Cardiac muscle cell (in vitro differentiated cells and primary cell): ENCODE results near the gene ZNF582. TPM values are rescaled to one million over a fixed set of nuclear protein-coding genes. Genes with fewer than 3 reads are reported as not detected.

Experiments
- DNase-seq, 2 donors: peaks; one replicate each; pipeline versions ENCODE4 v3.0.0 to v3.0.0-alpha.2; 2010 to 2017; ENCODE audit warnings: low read depth in 1 of 2, low spot score in 1 of 2
- H3K27ac ChIP-seq: fragments of 200-600 bp; sonication (generic); 2 replicates; pipeline ENCODE4 v1.5.1; 2016
- H3K27me3 ChIP-seq: fragments of 200-600 bp; sonication (generic); 2 replicates; pipeline ENCODE4 v1.6.0; 2016; ENCODE audit warnings: control low read depth
- H3K36me3 ChIP-seq: fragments of 200-600 bp; sonication (generic); 2 replicates; pipeline ENCODE4 v1.5.1; 2016; ENCODE audit warnings: control low read depth
- H3K4me1 ChIP-seq: fragments of 200-600 bp; sonication (generic); 2 replicates; pipeline ENCODE4 v1.8.1; 2017; ENCODE audit warnings: low read depth, mild to moderate bottlenecking, mixed run types
- H3K4me3 ChIP-seq: fragments of 200-600 bp; sonication (generic); 2 replicates; pipeline ENCODE4 v1.5.1; 2016; ENCODE audit warnings: mild to moderate bottlenecking
- H3K9me3 ChIP-seq: fragments of 200-600 bp; sonication (generic); 2 replicates; pipeline ENCODE4 v1.5.1; 2017; ENCODE audit warnings: low read depth, mild to moderate bottlenecking, control low read depth
- polyA plus RNA-seq: library from polyadenylated mRNA; unstranded; fragments of >200 nt; fragmentation: Nextera tagmentation; extraction: Ambion mirVana; gene quantifications from 2 replicates; pipeline ENCODE4 v1.2.1, GENCODE V29; 2016
- total RNA-seq: library from RNA; depleted of rRNA; stranded (reverse); fragments of >200 nt; gene quantifications from 2 replicates; pipeline ENCODE4 v1.2.3, GENCODE V29; 2016
- TF ChIP-seq, protein P1 (sequence below): IDR thresholded peaks from 2 replicates; pipeline ENCODE4 v1.5.1; 2012; ENCODE audit warnings: low read depth, mild to moderate bottlenecking, low read length

The ZNF582 gene
- total and polyA plus RNA-seq, 2 experiments from 2014 or later = 10.1 to 17.7 TPM

DNA sequence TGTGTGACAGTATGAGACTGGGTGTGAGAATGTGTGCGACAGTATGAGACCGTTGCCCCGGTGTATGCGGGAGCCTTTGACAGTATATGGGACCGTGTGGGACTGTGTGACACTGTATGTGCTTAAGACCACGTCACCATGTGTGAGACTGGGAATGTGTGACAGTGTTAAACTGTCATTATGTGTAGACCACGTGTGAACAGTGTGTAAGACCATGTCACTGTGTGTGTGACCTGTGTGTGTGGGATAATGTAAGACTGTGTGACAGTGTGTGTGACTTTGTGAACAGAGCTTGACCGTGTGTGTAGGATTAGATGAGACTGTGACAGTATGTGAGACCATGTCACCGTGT is 11.3 kb upstream of the ZNF582 start:
- H3K4me3 ChIP-seq = peak overlapping the region; percentile 72
- H3K9me3 ChIP-seq = no peaks in the 10 kb centered on the region
- H3K4me1 ChIP-seq = peaks cover 3% of the 10 kb centered on the region
- TF ChIP-seq, protein P1, sequence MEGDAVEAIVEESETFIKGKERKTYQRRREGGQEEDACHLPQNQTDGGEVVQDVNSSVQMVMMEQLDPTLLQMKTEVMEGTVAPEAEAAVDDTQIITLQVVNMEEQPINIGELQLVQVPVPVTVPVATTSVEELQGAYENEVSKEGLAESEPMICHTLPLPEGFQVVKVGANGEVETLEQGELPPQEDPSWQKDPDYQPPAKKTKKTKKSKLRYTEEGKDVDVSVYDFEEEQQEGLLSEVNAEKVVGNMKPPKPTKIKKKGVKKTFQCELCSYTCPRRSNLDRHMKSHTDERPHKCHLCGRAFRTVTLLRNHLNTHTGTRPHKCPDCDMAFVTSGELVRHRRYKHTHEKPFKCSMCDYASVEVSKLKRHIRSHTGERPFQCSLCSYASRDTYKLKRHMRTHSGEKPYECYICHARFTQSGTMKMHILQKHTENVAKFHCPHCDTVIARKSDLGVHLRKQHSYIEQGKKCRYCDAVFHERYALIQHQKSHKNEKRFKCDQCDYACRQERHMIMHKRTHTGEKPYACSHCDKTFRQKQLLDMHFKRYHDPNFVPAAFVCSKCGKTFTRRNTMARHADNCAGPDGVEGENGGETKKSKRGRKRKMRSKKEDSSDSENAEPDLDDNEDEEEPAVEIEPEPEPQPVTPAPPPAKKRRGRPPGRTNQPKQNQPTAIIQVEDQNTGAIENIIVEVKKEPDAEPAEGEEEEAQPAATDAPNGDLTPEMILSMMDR = no peak
- DNase-seq = no peak
- H3K36me3 ChIP-seq = peaks cover 15% of the 10 kb centered on the region
- H3K27me3 ChIP-seq = no peaks in the 10 kb centered on the region
- no peak overlapping the region for H3K27ac ChIP-seq

- Histone ChIP-seq H3K27me3 (no peaks in the 10 kb centered on the region), H3K27ac (peak within 1 kb of the TSS; percentile 94), H3K36me3 (peaks cover 9% of the 10 kb centered on the region), H3K9me3 (no peaks in the 10 kb centered on the region), H3K4me3 (peak within 1 kb of the TSS; percentile 72), H3K4me1 (peaks cover 3% of the 10 kb centered on the region)
- TF ChIP-seq, protein P1 = no peak
- DNase-seq = peak; percentile 94 to 99
These were observed 10.7 kb upstream of the ZNF582 start, which contains the start of gene ZNF583 for GRCh38 chr19:56403764-56404704. Gene ZNF583, plus strand, starts transcription at chr19:56404332. Its CDS starts 2,783 bp downstream, at chr19:56407115.

- Histone ChIP-seq H3K27ac (peak overlapping the region; percentile 94), H3K36me3 (peaks cover 9% of the 10 kb centered on the region), H3K27me3 (no peaks in the 10 kb centered on the region), H3K4me1 (peaks cover 3% of the 10 kb centered on the region), H3K9me3 (no peaks in the 10 kb centered on the region), H3K4me3 (peak overlapping the region; percentile 72)
- peak; percentile 1 to 9 for DNase-seq
- TF ChIP-seq, protein P1 = no peak
These were observed 9.9 kb upstream of the ZNF582 start for GRCh38 chr19:56403261-56403660.

GRCh38 chr19:56400485-56400884 is 7.2 kb upstream of the ZNF582 start:
- H3K27ac ChIP-seq = no peak overlapping the region
- H3K9me3 ChIP-seq = no peaks in the 10 kb centered on the region
- peaks cover 6% of the 10 kb centered on the region for H3K36me3 ChIP-seq
- TF ChIP-seq, protein P1 = no peak
- H3K27me3 ChIP-seq = no peaks in the 10 kb centered on the region
- no peak for DNase-seq
- peaks cover 3% of the 10 kb centered on the region for H3K4me1 ChIP-seq
- no peak overlapping the region for H3K4me3 ChIP-seq

- Histone ChIP-seq H3K4me3 (no peak overlapping the region), H3K27ac (no peak overlapping the region), H3K36me3 (peaks cover 6% of the 10 kb centered on the region), H3K9me3 (no peaks in the 10 kb centered on the region), H3K4me1 (no peaks in the 10 kb centered on the region), H3K27me3 (no peaks in the 10 kb centered on the region)
- TF ChIP-seq, protein P1 = no peak
- DNase-seq = no peak
These were observed 5.5 kb upstream of the ZNF582 start for GRCh38 chr19:56398809-56399208.
